HG03439 (cell line): ENCODE results near the gene HAO2.
"Not testable (repeated sequence)": the region's sequence is repeated elsewhere in the genome, so short reads cannot be mapped to it uniquely, and the experiment has no call there.

Source experiments
- ATAC-seq: cut with Tn5 transposase; IDR thresholded peaks from one replicate; pipeline ENCODE4 v1.9.1; 2021; ENCODE audit warnings: mild to moderate bottlenecking, moderate library complexity; ENCODE audit not compliant: unreplicated experiment

The HAO2 gene

GRCh38 chr1:119341372-119341947, 27.1 kb upstream of the HAO2 start:
- no peak for ATAC-seq

GRCh38 chr1:119345398-119345797, 23.2 kb upstream of the HAO2 start:
- no peak for ATAC-seq

GRCh38 chr1:119347858-119348257, 20.7 kb upstream of the HAO2 start:
- ATAC-seq = peak; percentile 89

GRCh38 chr1:119348941-119349340, 19.6 kb upstream of the HAO2 start:
- no peak for ATAC-seq

- not testable (repeated sequence) for ATAC-seq
Observed at GRCh38 chr1:119350866-119351265, 17.7 kb upstream of the HAO2 start.

- no peak for ATAC-seq
Observed at GRCh38 chr1:119351997-119352396, 16.6 kb upstream of the HAO2 start.

- no peak for ATAC-seq
Observed at GRCh38 chr1:119353836-119354235, 14.7 kb upstream of the HAO2 start.

GRCh38 chr1:119358636-119359035, 9.9 kb upstream of the HAO2 start:
- ATAC-seq = no peak

- ATAC-seq = no peak
Observed at GRCh38 chr1:119359730-119360129, 8.9 kb upstream of the HAO2 start.

- no peak for ATAC-seq
Observed at GRCh38 chr1:119361205-119361604, 7.4 kb upstream of the HAO2 start.

- ATAC-seq = no peak
Observed at GRCh38 chr1:119361620-119362344, 6.8 kb upstream of the HAO2 start.

- ATAC-seq = no peak
Observed at GRCh38 chr1:119363162-119363561, 5.4 kb upstream of the HAO2 start.

GRCh38 chr1:119364640-119365039, 3.9 kb upstream of the HAO2 start:
- ATAC-seq = no peak

- no peak for ATAC-seq
Observed at GRCh38 chr1:119366424-119366823, 2.2 kb upstream of the HAO2 start.

GRCh38 chr1:119367432-119368124, 1.0 kb upstream of the HAO2 start:
- no peak for ATAC-seq

- ATAC-seq = no peak
Observed at GRCh38 chr1:119370748-119371147, 2.2 kb downstream of the HAO2 start.

- ATAC-seq = no peak
Observed at GRCh38 chr1:119371815-119372214, 3.2 kb downstream of the HAO2 start.

GRCh38 chr1:119372503-119373086, 4.0 kb downstream of the HAO2 start:
- ATAC-seq = no peak

GRCh38 chr1:119373465-119373864, 4.9 kb downstream of the HAO2 start:
- ATAC-seq = no peak

GRCh38 chr1:119374208-119374874, 5.8 kb downstream of the HAO2 start:
- ATAC-seq = no peak

GRCh38 chr1:119375366-119375765, 6.8 kb downstream of the HAO2 start:
- ATAC-seq = no peak
